GM19099 (cell line): ENCODE measurements around the gene CLEC2A.

Source experiments
- POLR2A ChIP-seq: IDR thresholded peaks from 3 replicates; pipeline ENCODE4 v1.6.1; 2011; ENCODE audit warnings: low read depth; ENCODE audit not compliant: insufficient read length; ENCODE audit errors: extremely low read depth

The CLEC2A gene

GRCh38 chr12:9932270-9932669 lies at the start of gene CLEC2A:
TSS of gene CLEC2A (minus strand) at chr12:9932370. CDS start at chr12:9932329, 41 bp downstream.
- no peak for TF ChIP-seq POLR2A

GRCh38 chr12:9980126-9980525 lies 48.0 kb upstream of the CLEC2A start:
- no peak for TF ChIP-seq POLR2A

GRCh38 chr12:9977916-9978315 lies 45.7 kb upstream of the CLEC2A start:
- no peak for TF ChIP-seq POLR2A

GRCh38 chr12:9975614-9976013 lies 43.4 kb upstream of the CLEC2A start:
- TF ChIP-seq POLR2A: no peak

GRCh38 chr12:9973949-9974348 lies 41.8 kb upstream of the CLEC2A start:
- no peak for TF ChIP-seq POLR2A

- TF ChIP-seq POLR2A: no peak
Observed at GRCh38 chr12:9971181-9971580, 39.0 kb upstream of the CLEC2A start, which contains the start of gene CLEC12A. TSS of gene CLEC12A (plus strand) at chr12:9971409. CDS start at chr12:9971597, 188 bp downstream.

GRCh38 chr12:9969673-9970072 lies 37.5 kb upstream of the CLEC2A start:
- TF ChIP-seq POLR2A: no peak

- TF ChIP-seq POLR2A: no peak
Observed at GRCh38 chr12:9961901-9962300, 29.7 kb upstream of the CLEC2A start.

- TF ChIP-seq POLR2A: no peak
Observed at GRCh38 chr12:9961106-9961505, 28.9 kb upstream of the CLEC2A start.

GRCh38 chr12:9960590-9960989 lies 28.4 kb upstream of the CLEC2A start:
- TF ChIP-seq POLR2A: no peak

- no peak for TF ChIP-seq POLR2A
Observed at GRCh38 chr12:9957834-9958233, 25.7 kb upstream of the CLEC2A start.

GRCh38 chr12:9951026-9951675 lies 19.0 kb upstream of the CLEC2A start:
- no peak for TF ChIP-seq POLR2A

- no peak for TF ChIP-seq POLR2A
Observed at GRCh38 chr12:9948606-9949296, 16.6 kb upstream of the CLEC2A start.

GRCh38 chr12:9947674-9948073 lies 15.5 kb upstream of the CLEC2A start:
- TF ChIP-seq POLR2A: no peak

- no peak for TF ChIP-seq POLR2A
Observed at GRCh38 chr12:9944391-9944790, 12.2 kb upstream of the CLEC2A start.

- no peak for TF ChIP-seq POLR2A
Observed at GRCh38 chr12:9943240-9943639, 11.1 kb upstream of the CLEC2A start.
